WTC11 (cell line): ENCODE measurements around the gene PITPNM3.

Experiments
- CTCF ChIP-seq: fragments of 200-600 bp; IDR thresholded peaks from 2 replicates; pipeline ENCODE4 v1.8.0; 2022; ENCODE audit warnings: antibody characterized with exemption
- E2F5 ChIP-seq: sonication (generic); formaldehyde crosslinking; IDR thresholded peaks from 2 replicates; pipeline ENCODE4 v1.8.1; 2022; ENCODE audit warnings: mild to moderate bottlenecking, moderate library complexity, missing genetic modification reagents
- GABPB1 ChIP-seq: sonication (generic); formaldehyde crosslinking; IDR thresholded peaks from 2 replicates; pipeline ENCODE4 v1.8.1; 2023; ENCODE audit warnings: mild to moderate bottlenecking, missing genetic modification reagents
- NFYB ChIP-seq: sonication (generic); formaldehyde crosslinking; conservative IDR thresholded peaks from 2 replicates; pipeline ENCODE4 v1.8.0; 2022; ENCODE audit warnings: low read depth, missing genetic modification reagents
- PRDM15 ChIP-seq: sonication (generic); formaldehyde crosslinking; IDR thresholded peaks from 2 replicates; pipeline ENCODE4 v1.8.0; 2022; ENCODE audit warnings: missing genetic modification reagents
- SMAD3 ChIP-seq: sonication (generic); formaldehyde crosslinking; IDR thresholded peaks from 2 replicates; pipeline ENCODE4 v1.8.0; 2022; ENCODE audit warnings: missing genetic modification reagents, mild to moderate bottlenecking, borderline replicate concordance
- SP1 ChIP-seq: sonication (generic); formaldehyde crosslinking; conservative IDR thresholded peaks from 2 replicates; pipeline ENCODE4 v1.8.1; 2022; ENCODE audit warnings: missing genetic modification reagents
- ZNF121 ChIP-seq: sonication (generic); formaldehyde crosslinking; IDR thresholded peaks from 2 replicates; pipeline ENCODE4 v1.8.0; 2023; ENCODE audit warnings: missing genetic modification reagents
- ZNF396 ChIP-seq: fragments of 250-450 bp; sonication (Bioruptor Pico); IDR thresholded peaks from 2 replicates; pipeline ENCODE4 v1.8.0; 2021; ENCODE audit warnings: mild to moderate bottlenecking, moderate library complexity, borderline replicate concordance
- TF ChIP-seq, protein P1 (sequence below): sonication (generic); formaldehyde crosslinking; IDR thresholded peaks from 2 replicates; pipeline ENCODE4 v1.8.1; 2022; ENCODE audit warnings: low read depth, mild to moderate bottlenecking, moderate library complexity, missing genetic modification reagents, borderline replicate concordance

DNA sequence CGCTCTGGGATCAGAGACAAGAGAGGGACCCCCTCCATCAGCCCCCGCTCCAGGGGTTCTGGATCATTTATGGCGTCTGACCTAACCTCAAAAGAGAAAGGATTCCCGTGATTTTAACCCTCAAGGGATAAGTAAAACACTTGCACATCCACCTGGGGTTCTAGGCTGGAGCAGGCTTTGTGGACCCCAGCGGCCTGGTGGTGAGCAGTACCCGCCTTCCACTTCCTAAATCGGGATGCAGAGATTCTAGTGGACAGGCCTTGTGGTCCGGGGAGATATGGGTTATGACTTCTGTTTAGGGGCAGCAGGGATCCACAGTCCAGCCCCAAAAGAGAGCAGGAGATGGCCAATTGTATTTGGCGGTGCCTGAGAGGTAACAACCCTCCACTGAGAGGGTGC lies 684 bp upstream of the PITPNM3 start:
- TF ChIP-seq SP1: no peak
- no peak for TF ChIP-seq CTCF
- TF ChIP-seq SMAD3 (CRISPR knock-in tag): no peak
- TF ChIP-seq NFYB (CRISPR knock-in tag): no peak
- TF ChIP-seq ZNF121: no peak
- TF ChIP-seq E2F5: no peak
- no peak for TF ChIP-seq ZNF396
- TF ChIP-seq GABPB1: no peak
- TF ChIP-seq PRDM15: no peak
- TF ChIP-seq, protein P1, sequence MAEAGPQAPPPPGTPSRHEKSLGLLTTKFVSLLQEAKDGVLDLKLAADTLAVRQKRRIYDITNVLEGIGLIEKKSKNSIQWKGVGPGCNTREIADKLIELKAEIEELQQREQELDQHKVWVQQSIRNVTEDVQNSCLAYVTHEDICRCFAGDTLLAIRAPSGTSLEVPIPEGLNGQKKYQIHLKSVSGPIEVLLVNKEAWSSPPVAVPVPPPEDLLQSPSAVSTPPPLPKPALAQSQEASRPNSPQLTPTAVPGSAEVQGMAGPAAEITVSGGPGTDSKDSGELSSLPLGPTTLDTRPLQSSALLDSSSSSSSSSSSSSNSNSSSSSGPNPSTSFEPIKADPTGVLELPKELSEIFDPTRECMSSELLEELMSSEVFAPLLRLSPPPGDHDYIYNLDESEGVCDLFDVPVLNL (CRISPR knock-in tag): no peak
